WI38 (cell line): Measurements from ENCODE around the gene SHOX.
"Not testable (repeated sequence)": the region's sequence is repeated elsewhere in the genome, so short reads cannot be mapped to it uniquely, and the experiment has no call there.

Experiments used
- H3K4me3 ChIP-seq: 2 replicates; pipeline ENCODE4 v1.5.1; 2011; ENCODE audit warnings: low read depth, mild to moderate bottlenecking, control low read depth, low read length
- CTCF ChIP-seq: IDR thresholded peaks from 2 replicates; pipeline ENCODE4 v1.5.1; 2012; ENCODE audit warnings: low read depth, mild to moderate bottlenecking, control low read depth, low read length

The SHOX gene

GRCh38 chrX:650811-651210, 20.2 kb downstream of the SHOX start:
- no peak overlapping the region for H3K4me3 ChIP-seq
- TF ChIP-seq CTCF, result no peak

GRCh38 chrX:651922-652321, 21.3 kb downstream of the SHOX start:
- not testable (repeated sequence) for H3K4me3 ChIP-seq

GRCh38 chrX:652341-652741, 21.8 kb downstream of the SHOX start:
- no peak for TF ChIP-seq CTCF
- H3K4me3 ChIP-seq, result no peak overlapping the region

GRCh38 chrX:653306-653705, 22.7 kb downstream of the SHOX start:
- H3K4me3 ChIP-seq, result no peak overlapping the region
- no peak for TF ChIP-seq CTCF

GRCh38 chrX:661154-661553, 30.6 kb downstream of the SHOX start:
- no peak for TF ChIP-seq CTCF
- H3K4me3 ChIP-seq, result no peak overlapping the region

GRCh38 chrX:662126-662525, 31.5 kb downstream of the SHOX start:
- H3K4me3 ChIP-seq, result no peak overlapping the region
- no peak for TF ChIP-seq CTCF

GRCh38 chrX:663841-664240, 33.2 kb downstream of the SHOX start:
- H3K4me3 ChIP-seq, result no peak overlapping the region
- no peak for TF ChIP-seq CTCF
